ENCODE measurements around the gene FOXA1.
"Not testable (repeated sequence)": the region's sequence is repeated elsewhere in the genome, so short reads cannot be mapped to it uniquely, and the experiment has no call there.

Gene FOXA1

DNA sequence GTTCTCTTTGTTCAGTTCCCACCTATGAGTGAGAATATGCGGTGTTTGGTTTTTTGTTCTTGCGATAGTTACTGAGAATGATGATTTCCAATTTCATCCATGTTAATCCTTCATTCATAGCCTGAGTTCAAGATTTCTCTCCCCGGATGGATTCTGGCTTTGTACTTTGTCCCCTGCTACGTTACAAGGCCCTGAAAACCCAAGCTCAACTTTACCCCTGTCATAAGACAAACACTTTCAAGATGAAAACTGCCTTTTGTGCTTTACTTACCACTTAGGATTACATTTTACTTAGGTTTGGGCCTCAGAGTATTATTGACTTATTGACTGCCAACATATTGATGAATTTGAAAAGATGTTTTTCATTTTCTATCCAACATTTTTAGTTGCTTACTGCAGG is 36.3 kb downstream of the FOXA1 start:
- no peak for DNase-seq (ENCODE audit: low read depth in 2 of 2)

DNA sequence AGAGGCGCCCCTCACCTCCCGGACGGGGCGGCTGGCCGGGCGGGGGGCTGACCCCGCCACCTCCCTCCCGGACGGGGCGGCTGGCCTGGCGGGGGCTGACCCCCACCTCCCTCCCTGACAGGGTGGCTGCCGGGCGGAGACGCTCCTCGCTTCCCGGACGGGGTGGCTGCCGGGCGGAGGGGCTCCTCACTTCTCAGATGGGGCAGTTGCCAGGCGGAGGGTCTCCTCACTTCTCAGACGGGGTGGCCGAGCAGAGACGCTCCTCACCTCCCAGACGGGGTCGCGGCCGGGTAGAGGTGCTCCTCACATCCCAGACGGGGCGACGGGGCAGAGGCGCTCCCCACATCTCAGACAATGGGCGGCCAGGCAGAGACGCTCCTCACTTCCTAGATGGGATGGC is 39.5 kb downstream of the FOXA1 start:
- DNase-seq (ENCODE audit: low read depth in 2 of 2), result not testable (repeated sequence)

DNA sequence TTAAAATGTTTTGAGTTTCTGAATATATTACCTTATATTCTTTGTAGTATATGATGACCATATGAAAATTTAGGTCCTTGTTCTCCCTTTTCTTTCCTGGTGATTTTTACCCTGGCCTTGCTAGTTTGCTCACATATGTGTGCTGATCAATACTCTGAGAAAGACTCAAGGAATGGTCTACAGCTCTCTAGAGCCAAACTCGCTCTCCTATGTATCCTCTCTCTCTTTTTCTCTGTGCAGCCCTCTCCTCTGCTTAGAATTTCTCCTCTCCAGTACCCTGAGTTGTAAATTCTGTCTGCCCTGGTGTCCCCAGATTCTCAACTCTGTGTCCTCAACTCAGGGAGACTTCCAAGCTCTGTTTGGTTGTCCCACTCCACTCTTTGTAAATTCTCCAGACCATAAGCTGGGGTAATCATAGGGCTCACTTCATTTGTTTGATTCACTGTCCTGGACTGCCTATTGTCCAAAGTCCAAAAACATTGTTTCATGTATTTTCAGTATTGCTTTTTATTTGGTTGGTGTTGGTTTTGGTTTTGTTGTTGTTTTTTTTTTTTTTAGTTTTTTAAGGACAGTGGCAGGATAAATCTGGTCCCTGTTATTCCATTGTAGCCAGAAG is 41.0 kb downstream of the FOXA1 start:
- DNase-seq (ENCODE audit: low read depth in 2 of 2), result no peak

DNA sequence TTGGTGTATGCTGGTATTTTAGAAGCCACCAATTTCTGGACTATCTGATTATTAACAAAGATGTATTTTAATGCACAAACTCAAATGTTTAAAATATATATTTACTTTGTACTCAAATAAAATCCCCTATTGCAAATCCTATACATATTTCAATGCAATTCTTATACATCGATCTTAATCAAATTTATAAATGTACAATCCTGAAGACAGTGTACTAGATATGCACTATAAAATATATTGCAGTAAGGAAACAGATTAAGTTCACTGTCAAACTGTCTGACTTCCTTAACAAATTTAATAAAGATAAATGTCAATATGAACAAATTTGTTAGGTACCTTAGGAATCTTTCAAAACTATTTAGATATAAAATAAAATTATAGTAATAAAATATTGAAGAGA is 43.9 kb downstream of the FOXA1 start:
- no peak for DNase-seq (ENCODE audit: low read depth in 2 of 2)

DNA sequence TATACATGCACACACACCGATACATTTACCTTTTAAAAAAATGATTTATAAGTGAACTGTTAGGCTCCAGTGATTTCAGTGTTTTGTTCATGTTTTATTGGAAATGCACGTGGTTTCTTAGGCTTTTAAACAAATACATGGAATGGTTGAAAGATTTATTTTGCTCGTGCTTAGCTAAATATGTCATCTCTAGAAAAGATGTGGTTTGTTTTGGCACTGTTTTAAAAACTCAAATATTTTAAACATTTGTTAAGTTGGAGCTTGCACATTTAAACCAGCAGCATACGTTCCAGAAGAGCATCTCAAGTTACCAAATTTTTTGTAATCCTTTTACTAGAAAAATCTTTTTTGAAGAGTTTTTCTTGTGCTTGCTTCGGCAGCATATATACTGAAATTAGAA is 44.5 kb downstream of the FOXA1 start:
- DNase-seq (ENCODE audit: low read depth in 2 of 2), result no peak

DNA sequence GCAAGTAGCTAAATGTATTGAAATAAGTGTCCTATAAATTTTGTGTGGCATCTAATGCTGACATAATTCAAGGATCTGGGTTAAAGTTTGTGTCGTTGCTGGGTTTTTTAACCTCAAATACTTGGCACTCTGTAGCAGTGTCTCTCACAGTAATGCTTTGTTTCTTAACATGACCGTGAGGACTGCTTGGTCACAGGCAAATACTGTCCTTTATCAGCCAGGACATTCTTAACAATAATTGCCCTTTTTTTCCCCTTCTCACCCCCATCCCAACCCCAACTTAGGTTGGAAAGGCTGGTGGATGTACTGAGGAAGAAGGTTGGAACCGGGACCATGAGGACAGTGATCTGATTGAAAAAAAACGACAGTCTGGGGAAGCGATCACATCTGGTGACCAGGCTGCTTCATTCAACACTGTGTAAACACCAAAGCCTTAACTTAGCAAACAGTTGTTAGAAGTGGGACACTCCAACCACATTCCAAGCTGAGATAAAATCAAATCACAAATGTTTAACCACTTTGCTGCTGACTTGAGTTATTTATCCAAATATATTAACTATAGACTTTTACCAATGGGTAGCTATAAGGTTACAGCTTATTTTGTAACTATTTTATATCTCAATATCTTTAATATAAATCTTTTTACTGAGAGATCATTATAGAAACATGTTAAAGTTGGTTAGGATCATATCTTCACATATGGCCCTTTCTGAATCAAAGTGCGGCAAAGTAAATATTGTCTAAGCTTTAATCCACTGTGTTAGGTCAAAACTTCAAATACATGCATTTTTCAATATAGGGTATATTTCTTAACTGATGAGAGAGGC is 48.2 kb downstream of the FOXA1 start:
- DNase-seq (ENCODE audit: low read depth in 2 of 2), result no peak

DNA sequence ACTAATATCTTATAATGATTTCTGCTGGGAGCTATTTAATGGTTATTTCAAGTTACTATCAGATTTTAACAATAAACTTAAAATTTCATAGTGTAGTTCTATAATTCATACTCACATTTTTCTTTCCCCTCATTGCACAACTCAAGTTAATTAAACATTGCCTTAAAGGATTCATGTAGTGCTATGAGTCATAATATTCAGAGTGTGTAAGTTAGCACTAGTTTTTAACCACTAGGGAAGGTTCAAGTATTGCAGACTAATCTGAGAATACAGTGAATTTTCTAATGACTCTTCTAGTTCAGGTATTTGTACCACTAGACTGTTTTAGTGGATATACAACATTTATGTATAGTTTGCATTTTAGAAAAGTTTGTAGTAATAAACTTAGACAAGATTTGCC is 49.9 kb downstream of the FOXA1 start:
- DNase-seq (ENCODE audit: low read depth in 2 of 2), result no peak

DNA sequence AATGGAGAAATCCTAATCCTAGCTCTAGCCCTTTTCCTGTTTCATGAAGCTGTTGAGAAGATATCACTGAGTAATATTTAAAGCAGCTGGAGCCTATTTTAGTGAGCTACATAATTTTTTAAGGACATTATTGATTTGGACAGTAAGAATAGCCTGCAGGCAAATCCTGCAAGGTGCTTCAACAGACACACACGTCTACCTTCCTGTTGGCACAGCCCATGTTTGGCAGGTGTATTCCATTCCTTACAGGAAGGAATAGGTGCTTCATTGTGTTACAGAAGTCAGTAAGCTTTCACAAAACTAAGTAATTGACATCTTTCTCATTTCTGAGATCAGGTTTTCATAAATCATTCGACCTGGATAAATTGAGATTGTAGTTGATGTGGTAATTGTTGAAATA is 50.6 kb downstream of the FOXA1 start:
- no peak for DNase-seq (ENCODE audit: low read depth in 2 of 2)

DNA sequence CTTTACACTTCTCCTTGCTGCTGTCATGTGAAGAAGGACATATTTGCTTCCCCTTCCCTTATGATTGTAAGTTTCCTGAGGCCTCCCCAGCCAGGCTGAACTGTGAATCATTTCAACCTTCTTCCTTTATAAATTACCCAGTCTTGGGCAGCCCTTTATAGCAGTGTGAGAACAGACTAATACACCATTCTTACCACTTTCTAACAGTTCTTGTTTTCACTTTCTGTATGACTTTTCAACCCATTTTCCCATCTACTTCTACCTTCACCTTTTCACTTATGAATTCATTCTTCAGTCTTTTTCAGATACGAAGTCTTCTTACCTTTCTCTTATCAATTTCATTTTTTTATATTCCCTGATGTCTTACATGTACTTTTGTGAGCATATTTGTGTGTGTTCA is 55.1 kb downstream of the FOXA1 start:
- DNase-seq (ENCODE audit: low read depth in 2 of 2), result no peak

All from stimulated activated CD4-positive, alpha-beta T cell treated with anti-CD3 and anti-CD28 coated beads, Interleukin-1b, Interleukin-23, amount 100 ng/mL, for 4 hours (primary cell).